Spleen (tissue), 11 donors: ENCODE data around the gene RADIL. TPM values are rescaled to one million over a fixed set of nuclear protein-coding genes. Genes with fewer than 3 reads are reported as not detected.
A peak's percentile ranks its signal among the peaks of the same experiment; 100 is the strongest.

Experiments used
- DNase-seq: peaks from one replicate; pipeline ENCODE4 v3.0.0-alpha.2; 2020
- H3K27ac ChIP-seq, 8 donors: fragments of 200-600 bp; sonication (generic) in 7 of 8; 1 replicate in 4 of 8; 2 replicates in 4 of 8; pipeline versions ENCODE4 v1.5.0 to v1.8.0; 2016 to 2021; ENCODE audit warnings: inconsistent platforms in 4 of 8, mild to moderate bottlenecking in 4 of 8, moderate library complexity in 1 of 8
- H3K27me3 ChIP-seq, 7 donors: fragments of 200-600 bp; sonication (generic) in 6 of 7; replicated peaks in 1 of 7; 1 replicate in 4 of 7; 2 replicates in 3 of 7; pipeline versions ENCODE4 v1.5.0 to v1.8.0; 2016 to 2021; ENCODE audit warnings: inconsistent platforms in 3 of 7, mild to moderate bottlenecking in 1 of 7
- H3K36me3 ChIP-seq, 6 donors: fragments of 200-600 bp; sonication (generic) in 5 of 6; 1 replicate in 4 of 6; 2 replicates in 2 of 6; pipeline versions ENCODE4 v1.5.0 to v1.8.0; 2016 to 2021; ENCODE audit warnings: inconsistent platforms in 2 of 6
- H3K4me1 ChIP-seq, 6 donors: fragments of 200-600 bp; sonication (generic) in 5 of 6; 1 replicate in 3 of 6; 2 replicates in 3 of 6; pipeline versions ENCODE4 v1.5.0 to v1.8.0; 2016 to 2021; ENCODE audit warnings: inconsistent platforms in 3 of 6
- H3K4me3 ChIP-seq, 8 donors: fragments of 200-600 bp; sonication (generic) in 7 of 8; 1 replicate in 4 of 8; 2 replicates in 4 of 8; pipeline versions ENCODE4 v1.5.0 to v1.8.0; 2016 to 2021; ENCODE audit warnings: inconsistent platforms in 4 of 8, mild to moderate bottlenecking in 4 of 8, moderate library complexity in 2 of 8
- H3K9me3 ChIP-seq, 8 donors: fragments of 200-600 bp; sonication (generic) in 7 of 8; 1 replicate in 4 of 8; 2 replicates in 4 of 8; pipeline versions ENCODE4 v1.5.0 to v1.8.0; 2016 to 2021; ENCODE audit warnings: inconsistent platforms in 4 of 8
- CTCF ChIP-seq, 11 experiments: fragments of 200-600 bp in 7 of 11; fragments of 450-650 bp in 4 of 11; sonication (generic) in 4 of 11; IDR thresholded peaks in 8 of 11; conservative IDR thresholded peaks in 3 of 11; 1 replicate in 7 of 11; 2 replicates in 4 of 11; pipeline versions ENCODE4 v1.4.0 to v1.8.0; 2016 to 2021; ENCODE audit warnings: antibody characterized with exemption in 11 of 11, inconsistent platforms in 4 of 11, mild to moderate bottlenecking in 1 of 11
- POLR2A ChIP-seq, 3 donors: fragments of 450-650 bp; IDR thresholded peaks; one replicate each; pipeline ENCODE4 v1.5.1; 2017; ENCODE audit warnings: antibody characterized with exemption in 3 of 3, mild to moderate bottlenecking in 1 of 3
- POLR2AphosphoS5 ChIP-seq, 3 donors: sonication (generic); formaldehyde crosslinking; IDR thresholded peaks; one replicate each; pipeline ENCODE4 v1.5.1; 2017; ENCODE audit warnings: antibody characterized with exemption in 3 of 3
- WGBS, 5 donors: extraction: QIAGEN DNeasy Blood & Tissue Kit in 3 of 5; methylation state at CpG; one replicate each; pipeline versions ENCODE4 v1.1.5 to v1.1.7; 2013 to 2018; 5-methylcytosine and 5-hydroxymethylcytosine counted together
- intact Hi-C: fragments of 100-400 bp; cut with DNase I; formaldehyde crosslinking; loops from one replicate; pipeline ENCODE4 v1.15.0; 2023; ENCODE audit warnings: low total_unique reads
- polyA plus RNA-seq, 3 donors: library from polyadenylated mRNA; stranded (reverse); fragments of 200-250 nt; gene quantifications; one replicate each; pipeline ENCODE4 v1.2.1, GENCODE V29; 2013
- total RNA-seq, 7 donors: library from RNA; depleted of rRNA in 3 of 7; stranded (reverse); fragments of >200 nt in 3 of 7; fragmentation: NEBNext Ultra II Directional in 4 of 7; extraction: Animal tissue kit (Norgen Biotek cat#: 25700) in 4 of 7; gene quantifications; one replicate each; pipeline versions ENCODE4 v1.1.0 to v1.2.1, GENCODE V29; 2016 to 2021
- donor health status: healthy with polysubstance abuse.
- donor health status: DM: no; HTN: no; CAD: no; lungs with moderate emphysema.
- donor health status: DM: no; HTN: no; CAD: no.
- donor health status: Bipolar disorder and iron deficiency.
- donor health status: healthy.
- donor health status: DM: no; HTN: no; CAD: no.
- donor health status: DM: yes; HTN: yes; CAD: no.

The RADIL gene
- total and polyA plus RNA-seq, 10 donors = 0.24 to 2.8 (median 1.5) TPM

DNA sequence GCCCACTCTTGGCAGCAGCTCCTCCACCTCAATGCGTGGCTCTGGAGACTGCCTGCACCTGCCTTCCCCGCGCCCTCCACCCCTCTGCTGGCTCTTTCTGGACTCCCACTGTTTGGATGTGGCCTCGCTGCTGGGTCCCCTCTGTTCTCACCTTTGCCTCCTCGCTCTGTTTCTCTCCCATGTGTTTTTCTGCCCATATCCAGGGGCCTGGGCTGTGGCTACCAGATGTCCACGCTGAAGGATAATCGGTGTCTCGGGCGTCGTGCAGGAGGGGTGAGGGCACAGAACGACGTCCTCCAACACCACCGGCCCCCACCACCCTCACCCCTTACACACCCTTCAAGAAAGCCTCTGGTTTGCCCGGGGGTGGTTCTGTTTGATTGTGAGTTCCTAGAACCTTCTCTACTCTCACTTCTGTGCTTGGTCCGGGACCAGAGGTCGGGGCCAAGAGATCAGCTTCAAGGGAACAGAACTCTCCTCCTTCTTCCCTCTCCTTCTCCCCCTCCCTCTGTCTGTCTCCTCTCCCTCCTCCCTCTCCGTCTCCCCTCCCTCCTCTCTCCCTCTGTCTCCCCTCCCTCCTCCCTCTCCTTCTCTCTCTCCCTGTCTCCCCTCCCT lies 76.4 kb downstream of the RADIL start:
- no peak overlapping the region for H3K4me3 ChIP-seq
- peak; percentile 50 for DNase-seq
- WGBS, 5 donors = 63 to 76% (median 76%) methylated on average over 17 of the region's 17 CpGs
- intact Hi-C loops = no loop called here
- TF ChIP-seq CTCF (IDR thresholded peaks at IDR 0.05 in 8 of 11, conservative IDR thresholded peaks at IDR 0.05 in 3 of 11) (no peak), POLR2AphosphoS5 (IDR thresholded peaks at IDR 0.05) (no peak), POLR2A (IDR thresholded peaks at IDR 0.05) (no peak)
- no peaks in the 10 kb centered on the region for H3K36me3 ChIP-seq
- peaks cover 0 to 17% (median 10%) of the 10 kb centered on the region in 6 donors for H3K4me1 ChIP-seq
- H3K27me3 ChIP-seq = peaks cover 0 to 58% (median 11%) of the 10 kb centered on the region in 7 donors
- no peaks in the 10 kb centered on the region for H3K9me3 ChIP-seq
- no peak overlapping the region for H3K27ac ChIP-seq

- intact Hi-C loops = no loop called here
- TF ChIP-seq POLR2AphosphoS5 (IDR thresholded peaks at IDR 0.05) = no peak
- TF ChIP-seq CTCF (IDR thresholded peaks at IDR 0.05 in 8 of 11, conservative IDR thresholded peaks at IDR 0.05 in 3 of 11) = no peak
- no peak for TF ChIP-seq POLR2A (IDR thresholded peaks at IDR 0.05)
- Histone ChIP-seq H3K27me3 (peaks cover 0 to 51% (median 11%) of the 10 kb centered on the region in 7 donors), H3K4me1 (peaks cover 0 to 17% (median 10%) of the 10 kb centered on the region in 6 donors), H3K36me3 (no peaks in the 10 kb centered on the region), H3K4me3 (no peak overlapping the region), H3K27ac (no peak overlapping the region), H3K9me3 (no peaks in the 10 kb centered on the region)
- DNase-seq = no peak
- 63 to 81% (median 74%) methylated on average over 8 of the region's 8 CpGs for WGBS, 5 donors
Measured at GRCh38 chr7:4805984-4806300, 77.6 kb downstream of the RADIL start.

GRCh38 chr7:4805110-4805983 lies 78.2 kb downstream of the RADIL start:
- Histone ChIP-seq H3K9me3 (no peaks in the 10 kb centered on the region), H3K27ac (no peak overlapping the region), H3K36me3 (no peaks in the 10 kb centered on the region), H3K4me3 (no peak overlapping the region), H3K27me3 (peaks cover 0 to 45% (median 11%) of the 10 kb centered on the region in 7 donors), H3K4me1 (peaks cover 0 to 15% (median 10%) of the 10 kb centered on the region in 6 donors)
- 78 to 86% (median 81%) methylated on average over 26 to 29 of the region's 29 CpGs for WGBS, 5 donors
- DNase-seq = peak; percentile 74
- intact Hi-C loops = no loop called here
- no peak for TF ChIP-seq CTCF (IDR thresholded peaks at IDR 0.05 in 8 of 11, conservative IDR thresholded peaks at IDR 0.05 in 3 of 11)
- no peak for TF ChIP-seq POLR2A (IDR thresholded peaks at IDR 0.05)
- no peak for TF ChIP-seq POLR2AphosphoS5 (IDR thresholded peaks at IDR 0.05)
